Thyroid gland (tissue), 4 donors: ENCODE data around the gene NGFR. TPM values are rescaled to one million over a fixed set of nuclear protein-coding genes. Genes with fewer than 3 reads are reported as not detected.

ENCODE experiments used
- DNase-seq, 2 donors: peaks; one replicate each; pipeline ENCODE4 v3.0.0-alpha.2; 2019
- H3K27ac ChIP-seq, 3 donors: fragments of 200-600 bp; sonication (generic); 1 replicate in 2 of 3; 2 replicates in 1 of 3; pipeline ENCODE4 v1.5.1; 2016 to 2019; ENCODE audit warnings: mild to moderate bottlenecking in 1 of 3, moderate library complexity in 1 of 3
- H3K27me3 ChIP-seq: fragments of 200-600 bp; sonication (generic); one replicate; pipeline ENCODE4 v1.5.1; 2019
- H3K36me3 ChIP-seq, 2 donors: fragments of 200-600 bp; sonication (generic); one replicate each; pipeline ENCODE4 v1.5.1; 2016 to 2019
- H3K4me1 ChIP-seq, 2 donors: fragments of 200-600 bp; sonication (generic); one replicate each; pipeline ENCODE4 v1.5.1; 2017 to 2019
- H3K4me3 ChIP-seq, 3 donors: fragments of 200-600 bp; sonication (generic); replicated peaks in 1 of 3; 1 replicate in 2 of 3; 2 replicates in 1 of 3; pipeline ENCODE4 v1.5.1; 2016; ENCODE audit warnings: mild to moderate bottlenecking in 1 of 3
- H3K9me3 ChIP-seq: fragments of 200-600 bp; sonication (generic); one replicate; pipeline ENCODE4 v1.5.1; 2017
- CTCF ChIP-seq, 6 experiments: fragments of 200-600 bp in 3 of 6; fragments of 450-650 bp in 3 of 6; sonication (generic) in 3 of 6; IDR thresholded peaks; one replicate each; pipeline ENCODE4 v1.5.1; 2016 to 2019; ENCODE audit warnings: antibody characterized with exemption in 6 of 6, mild to moderate bottlenecking in 2 of 6, inconsistent platforms in 1 of 6, moderate library complexity in 1 of 6
- POLR2A ChIP-seq, 2 donors: fragments of 450-650 bp; IDR thresholded peaks; one replicate each; pipeline ENCODE4 v1.6.1; 2017; ENCODE audit warnings: antibody characterized with exemption in 2 of 2, mild to moderate bottlenecking in 2 of 2, moderate library complexity in 1 of 2
- WGBS, 2 donors: methylation state at CpG; one replicate each; pipeline ENCODE4 v1.1.5; 2017; 5-methylcytosine and 5-hydroxymethylcytosine counted together
- intact Hi-C: fragments of 100-400 bp; cut with DNase I; formaldehyde crosslinking; loops from one replicate; pipeline ENCODE4 v1.15.1; 2023
- total RNA-seq, 4 donors: library from RNA; depleted of rRNA; stranded (reverse); fragments of >200 nt; gene quantifications; one replicate each; pipeline ENCODE4 v1.2.3, GENCODE V29; 2016

The NGFR gene
- total RNA-seq, 4 donors from 2014 or later, result 14.5 to 34.0 (median 21.1) TPM

GRCh38 chr17:49525831-49526741, 31.0 kb downstream of the NGFR start:
- Histone ChIP-seq H3K9me3 (no peaks in the 10 kb centered on the region), H3K36me3 (no peaks in the 10 kb centered on the region), H3K27me3 (no peaks in the 10 kb centered on the region), H3K4me3 (no peak overlapping the region), H3K4me1 (peaks cover 0 to 10% of the 10 kb centered on the region in 2 donors), H3K27ac (no peak overlapping the region)
- 73 to 77% methylated on average over 23 to 24 of the region's 24 CpGs for WGBS, 2 donors
- no peak for DNase-seq
- intact Hi-C loops, result no loop called here
- TF ChIP-seq POLR2A (IDR thresholded peaks at IDR 0.05), result no peak
- no peak for TF ChIP-seq CTCF (IDR thresholded peaks at IDR 0.05)

GRCh38 chr17:49527927-49528651, 33.0 kb downstream of the NGFR start:
- intact Hi-C loops, result no loop called here
- 70 to 82% methylated on average over 11 of the region's 11 CpGs for WGBS, 2 donors
- Histone ChIP-seq H3K27me3 (no peaks in the 10 kb centered on the region), H3K4me3 (no peak overlapping the region), H3K9me3 (no peaks in the 10 kb centered on the region), H3K4me1 (peaks cover 0 to 10% of the 10 kb centered on the region in 2 donors), H3K27ac (no peak overlapping the region), H3K36me3 (no peaks in the 10 kb centered on the region)
- TF ChIP-seq POLR2A (IDR thresholded peaks at IDR 0.05) (no peak), CTCF (IDR thresholded peaks at IDR 0.05) (no peak)
- DNase-seq, result no peak

DNA sequence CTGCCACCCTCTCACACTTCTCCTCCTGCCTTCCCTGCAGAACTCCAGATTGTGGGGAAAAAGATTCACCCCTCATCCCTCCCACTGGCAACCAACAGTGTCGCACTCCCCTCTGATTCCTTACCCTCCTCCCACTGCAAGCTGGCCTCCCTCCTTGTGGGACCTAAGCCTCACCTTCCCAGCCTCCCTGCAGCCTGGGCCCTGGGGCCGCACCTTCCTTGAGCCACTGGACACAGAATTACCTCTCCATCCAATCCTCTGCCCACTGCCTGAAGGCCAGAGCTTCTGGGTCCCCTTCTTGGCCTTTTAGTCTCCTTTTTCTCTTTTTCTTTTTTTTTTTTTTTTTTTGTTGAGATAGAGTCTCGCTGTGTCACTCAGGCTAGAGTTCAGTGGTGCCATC, 33.9 kb downstream of the NGFR start:
- intact Hi-C loops, result no loop called here
- DNase-seq, result no peak
- Histone ChIP-seq H3K9me3 (no peaks in the 10 kb centered on the region), H3K27me3 (no peaks in the 10 kb centered on the region), H3K4me3 (no peak overlapping the region), H3K4me1 (peaks cover 0 to 3% of the 10 kb centered on the region in 2 donors), H3K27ac (no peak overlapping the region), H3K36me3 (no peaks in the 10 kb centered on the region)
- 95 to 96% methylated on average over 3 of the region's 3 CpGs for WGBS, 2 donors
- TF ChIP-seq POLR2A (IDR thresholded peaks at IDR 0.05), result no peak
- no peak for TF ChIP-seq CTCF (IDR thresholded peaks at IDR 0.05)

- H3K9me3 ChIP-seq, result no peaks in the 10 kb centered on the region
- no peak for DNase-seq
- H3K27me3 ChIP-seq, result no peaks in the 10 kb centered on the region
- H3K4me1 ChIP-seq, result no peaks in the 10 kb centered on the region
- H3K27ac ChIP-seq, result no peak overlapping the region
- no peak overlapping the region for H3K4me3 ChIP-seq
- 97 to 98% methylated on average over 1 of the region's 1 CpG for WGBS, 2 donors
- H3K36me3 ChIP-seq, result no peaks in the 10 kb centered on the region
- intact Hi-C loops, result no loop called here
- TF ChIP-seq CTCF (IDR thresholded peaks at IDR 0.05) (no peak), POLR2A (IDR thresholded peaks at IDR 0.05) (no peak)
Observed at GRCh38 chr17:49530118-49530517, 35.0 kb downstream of the NGFR start.

GRCh38 chr17:49543860-49544259, 48.8 kb downstream of the NGFR start:
- Histone ChIP-seq H3K27me3 (no peaks in the 10 kb centered on the region), H3K27ac (no peak overlapping the region), H3K4me1 (no peaks in the 10 kb centered on the region), H3K36me3 (no peaks in the 10 kb centered on the region), H3K9me3 (no peaks in the 10 kb centered on the region), H3K4me3 (no peak overlapping the region)
- WGBS, 2 donors, result 80 to 89% methylated on average over 3 of the region's 3 CpGs
- DNase-seq, result no peak
- TF ChIP-seq CTCF (IDR thresholded peaks at IDR 0.05), result no peak
- intact Hi-C loops, result no loop called here
